GM21717 (cell line): ENCODE results near the gene RILPL1.
"Not testable (repeated sequence)": the region's sequence is repeated elsewhere in the genome, so short reads cannot be mapped to it uniquely, and the experiment has no call there.

Experiments used
- ATAC-seq: cut with Tn5 transposase; IDR thresholded peaks from one replicate; pipeline ENCODE4 v1.9.1; 2021; ENCODE audit warnings: mild to moderate bottlenecking, moderate library complexity; ENCODE audit not compliant: unreplicated experiment

RILPL1 gene

DNA sequence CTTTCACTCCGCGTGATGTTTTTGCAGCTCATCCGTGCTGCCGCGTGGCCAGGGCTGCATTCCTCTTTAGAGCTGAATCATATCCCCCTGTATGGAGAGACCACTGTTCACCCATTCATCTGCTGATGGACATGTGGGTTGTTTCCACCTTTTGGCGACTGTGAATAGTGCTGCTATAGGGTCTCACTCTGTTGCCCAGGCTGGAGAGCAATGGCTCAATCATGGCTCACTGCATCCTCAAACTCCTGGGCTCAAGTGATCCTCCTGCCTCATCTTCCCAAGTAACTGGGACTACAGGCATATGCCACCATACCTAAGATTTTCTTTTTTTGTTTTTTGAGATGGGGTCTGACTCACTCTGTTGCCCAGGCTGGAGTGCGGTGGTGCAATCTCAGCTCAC, 36.5 kb downstream of the RILPL1 start:
- ATAC-seq = no peak

DNA sequence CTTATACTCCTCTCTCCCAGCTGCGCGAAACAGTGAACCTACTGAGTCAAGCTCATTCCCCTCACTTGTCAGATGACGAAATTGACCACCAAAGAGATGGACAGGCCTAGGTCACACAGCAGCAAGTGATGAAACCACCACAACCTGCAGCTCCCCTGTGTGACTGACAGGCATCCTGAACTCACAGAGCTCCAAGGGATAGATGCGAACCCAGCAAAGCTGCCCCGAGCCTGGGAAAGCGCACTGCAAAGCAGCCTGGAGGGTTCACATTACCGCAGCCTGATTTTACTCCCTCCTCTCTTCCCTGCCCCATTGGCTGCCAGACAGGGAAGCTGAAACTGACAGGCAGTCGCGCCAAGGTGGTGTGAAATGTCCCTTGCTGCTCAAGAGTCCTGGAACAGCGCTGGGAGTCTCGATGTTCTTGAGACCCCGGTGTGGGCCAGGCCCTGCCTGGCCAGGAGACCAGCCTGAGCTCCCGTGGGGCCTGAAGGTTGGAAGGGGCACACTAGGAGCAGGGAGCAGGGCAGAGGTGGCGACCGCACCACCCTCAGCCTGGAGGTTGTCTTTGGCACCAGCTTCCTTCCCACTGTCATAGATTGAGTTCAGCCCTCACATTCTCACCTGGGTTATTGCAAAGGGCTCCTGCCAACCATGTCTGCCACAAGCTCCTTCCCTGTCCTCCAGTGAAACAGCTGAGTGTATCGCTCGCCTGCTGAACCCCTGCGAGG, 39.2 kb downstream of the RILPL1 start:
- ATAC-seq = no peak

GRCh38 chr12:123492339-123493039, 41.0 kb downstream of the RILPL1 start:
- ATAC-seq = not testable (repeated sequence)

GRCh38 chr12:123491481-123491880, 42.0 kb downstream of the RILPL1 start:
- ATAC-seq = no peak

DNA sequence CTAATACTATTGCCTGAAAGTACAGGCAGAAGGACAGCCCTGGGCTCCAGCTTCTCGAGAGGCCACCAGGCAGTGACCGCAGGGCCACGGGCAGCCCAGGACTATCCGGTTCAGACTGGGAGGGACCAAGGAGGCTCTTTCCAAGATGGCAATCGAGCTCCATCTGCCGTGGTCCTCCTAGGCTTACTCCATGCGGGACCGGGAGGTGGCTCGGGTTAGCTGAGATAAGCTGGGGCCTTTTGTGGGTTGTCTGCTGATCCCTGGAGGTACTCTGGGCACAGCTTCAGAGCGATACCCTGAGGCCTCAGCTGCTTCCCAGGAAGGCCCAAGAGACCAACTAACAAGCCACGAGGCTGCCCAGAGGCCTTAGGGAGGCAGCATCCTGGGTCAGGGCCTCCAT, 42.5 kb downstream of the RILPL1 start:
- no peak for ATAC-seq

GRCh38 chr12:123490089-123490488, 43.4 kb downstream of the RILPL1 start:
- ATAC-seq = no peak

DNA sequence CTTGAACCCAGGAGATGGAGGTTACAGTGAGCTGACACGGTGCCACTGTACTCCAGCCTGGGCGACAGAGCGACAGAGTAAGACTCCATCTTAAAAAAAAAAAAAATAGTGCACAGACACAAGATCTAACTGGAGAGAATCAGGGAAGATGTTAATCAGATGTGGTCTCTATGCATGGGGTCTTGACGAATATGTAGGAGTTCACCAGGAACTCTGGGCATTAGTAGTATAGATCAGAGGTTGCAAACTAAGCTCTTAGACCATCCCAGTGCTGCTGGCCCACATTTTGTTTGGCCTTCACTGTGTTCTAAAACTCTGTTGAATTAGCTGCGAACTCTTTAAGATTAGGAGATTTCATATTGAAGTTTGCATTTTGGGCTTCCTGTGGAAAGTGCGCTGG, 43.9 kb downstream of the RILPL1 start:
- no peak for ATAC-seq

DNA sequence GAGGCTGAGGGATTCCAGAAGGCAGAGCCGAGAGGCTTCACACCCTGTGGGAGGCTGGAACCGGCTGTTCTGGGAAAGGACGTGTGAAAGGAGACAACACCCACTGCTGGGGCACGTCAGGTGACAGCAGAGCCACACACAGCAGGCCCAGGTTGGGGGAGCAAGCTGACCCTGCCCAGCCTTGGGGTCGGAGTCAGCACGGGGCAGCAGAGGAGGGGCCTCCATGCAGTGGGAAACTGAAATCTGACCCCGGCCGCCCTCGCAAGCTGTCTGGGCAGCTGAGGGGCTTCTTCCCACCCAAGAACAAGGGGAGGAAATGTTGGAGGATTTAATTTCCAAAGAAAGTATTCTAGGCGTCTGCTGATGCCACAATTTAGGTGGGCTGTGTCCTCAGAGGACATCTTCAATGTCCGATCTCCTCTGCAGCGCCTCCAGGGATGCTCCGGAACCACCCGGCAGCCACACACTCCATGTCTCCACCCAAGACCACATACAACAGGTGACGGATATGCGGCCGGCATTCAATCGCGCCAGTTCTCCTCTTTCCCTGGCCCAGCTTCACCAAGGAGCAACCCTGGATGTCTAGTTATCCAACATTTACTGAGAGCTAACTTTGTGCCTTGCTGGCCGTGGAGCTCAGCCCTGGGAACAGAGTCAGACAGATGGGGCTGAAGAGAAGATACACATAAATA, 44.8 kb downstream of the RILPL1 start:
- ATAC-seq = no peak

- ATAC-seq = no peak
Measured at GRCh38 chr12:123487428-123487827, 46.1 kb downstream of the RILPL1 start.

- ATAC-seq = no peak
Measured at GRCh38 chr12:123485756-123486155, 47.8 kb downstream of the RILPL1 start.

- no peak for ATAC-seq
Measured at GRCh38 chr12:123483602-123484248, 49.8 kb downstream of the RILPL1 start.

GRCh38 chr12:123482876-123483275, 50.6 kb downstream of the RILPL1 start:
- ATAC-seq = no peak

DNA sequence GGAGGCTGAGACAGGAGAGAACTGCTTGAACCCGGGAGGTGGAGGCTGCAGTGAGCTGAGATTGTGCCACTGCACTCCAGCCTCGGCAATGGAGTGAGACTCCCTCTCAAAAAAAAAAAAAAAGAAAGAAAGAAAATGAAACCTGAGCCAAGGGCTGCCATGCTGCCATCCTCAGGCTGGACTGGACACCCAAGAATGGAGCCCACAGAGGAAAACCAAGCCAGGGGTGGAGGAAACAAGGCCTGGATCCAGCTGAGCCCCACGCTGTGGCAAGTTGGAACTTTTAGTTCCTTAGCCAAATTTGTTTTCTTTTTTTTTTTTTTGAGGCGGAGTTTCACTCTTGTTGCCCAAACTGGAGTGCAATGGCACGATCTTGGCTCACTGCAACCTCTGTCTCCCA, 52.3 kb downstream of the RILPL1 start:
- ATAC-seq = not testable (repeated sequence)

DNA sequence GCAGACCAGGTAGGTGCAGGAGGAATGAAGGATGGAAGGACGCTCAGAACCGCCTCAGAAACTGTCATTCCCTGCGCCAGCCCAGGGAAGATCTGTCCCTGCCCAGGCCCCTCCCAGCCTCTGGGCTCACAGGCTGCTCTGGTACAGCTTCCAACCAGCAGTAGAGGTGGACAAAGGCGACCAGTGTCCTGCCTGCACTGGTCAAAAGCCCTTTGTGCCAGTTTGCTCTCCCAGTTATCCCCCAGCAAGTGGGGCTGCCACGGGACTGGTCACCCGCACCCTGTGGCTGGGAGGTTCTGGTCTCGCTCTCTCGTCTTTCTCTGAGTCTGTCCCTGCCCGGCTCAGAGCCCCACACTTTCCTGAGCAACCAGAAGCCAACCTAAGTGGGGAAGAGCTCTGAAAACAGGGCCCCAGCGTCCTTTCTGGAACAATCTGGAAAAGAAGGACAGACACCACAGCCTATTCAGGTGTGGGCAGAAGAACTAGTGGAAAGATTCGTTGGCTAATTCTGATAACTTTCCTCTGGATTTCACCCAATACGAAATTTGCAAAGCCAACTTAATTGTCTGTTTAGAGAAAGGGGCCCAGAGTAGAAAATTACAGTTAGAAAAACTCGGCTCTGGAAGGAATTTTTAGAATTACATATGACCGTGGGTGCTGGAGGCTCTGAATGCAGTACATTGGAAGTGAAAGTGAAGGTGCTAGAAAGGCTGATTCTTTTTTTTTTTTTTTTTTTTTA, 53.9 kb downstream of the RILPL1 start:
- no peak for ATAC-seq

- ATAC-seq = no peak
Measured at GRCh38 chr12:123478762-123479161, 54.8 kb downstream of the RILPL1 start.

GRCh38 chr12:123478069-123478468, 55.5 kb downstream of the RILPL1 start:
- ATAC-seq = no peak

- no peak for ATAC-seq
Measured at GRCh38 chr12:123475246-123475703, 58.2 kb downstream of the RILPL1 start.

- no peak for ATAC-seq
Measured at GRCh38 chr12:123474485-123475245, 58.9 kb downstream of the RILPL1 start.

GRCh38 chr12:123472438-123472849, 61.1 kb downstream of the RILPL1 start:
- ATAC-seq = no peak
